ENCODE results near the gene CXCR1.
"Not testable (repeated sequence)": the region's sequence is repeated elsewhere in the genome, so short reads cannot be mapped to it uniquely, and the experiment has no call there.

Gene CXCR1

GRCh38 chr2:218166791-218167190, at the start of gene CXCR1:
Gene CXCR1, minus strand, starts transcription at chr2:218166962. Its CDS starts 1,751 bp downstream, at chr2:218165211.
- peak; percentile 21 to 33 for DNase-seq

DNA sequence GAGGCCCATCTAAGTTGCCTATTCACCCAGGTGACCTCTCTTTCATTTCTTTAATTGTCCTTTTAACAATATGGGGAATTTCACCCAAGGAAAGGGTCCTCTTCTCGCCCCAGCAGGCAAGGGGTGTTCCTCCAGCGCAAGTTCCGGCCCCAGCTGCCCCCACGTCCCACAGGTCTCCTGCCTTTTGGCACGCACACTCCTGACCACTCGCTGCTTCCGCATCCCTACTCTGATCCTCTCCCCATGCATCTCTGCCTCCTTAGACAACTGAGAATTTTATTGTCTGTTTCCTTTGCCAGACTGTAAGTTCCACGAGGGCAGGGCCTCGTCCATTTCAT, 49.5 kb upstream of the CXCR1 start:
- DNase-seq = no peak

DNA sequence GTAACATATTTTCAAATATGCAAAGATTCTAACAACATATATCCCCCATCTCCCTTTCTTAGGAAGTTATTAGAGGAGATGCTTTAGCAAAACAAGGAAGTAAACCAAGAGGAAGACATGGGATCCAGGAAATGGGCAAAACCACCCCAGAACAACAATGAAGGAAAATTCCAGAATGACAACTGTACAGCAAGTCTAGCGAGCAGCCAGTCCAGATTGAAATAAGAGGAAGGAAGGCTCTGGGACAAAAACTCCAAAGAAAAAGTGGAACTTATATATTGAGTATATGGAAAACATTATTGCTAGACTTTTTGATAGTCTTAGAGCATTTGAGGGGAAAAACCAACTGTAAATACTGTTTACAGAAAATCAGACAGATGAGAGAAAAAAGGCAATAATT, 47.4 kb upstream of the CXCR1 start:
- DNase-seq = no peak

GRCh38 chr2:218209078-218209477, 42.3 kb upstream of the CXCR1 start:
- no peak for DNase-seq

DNA sequence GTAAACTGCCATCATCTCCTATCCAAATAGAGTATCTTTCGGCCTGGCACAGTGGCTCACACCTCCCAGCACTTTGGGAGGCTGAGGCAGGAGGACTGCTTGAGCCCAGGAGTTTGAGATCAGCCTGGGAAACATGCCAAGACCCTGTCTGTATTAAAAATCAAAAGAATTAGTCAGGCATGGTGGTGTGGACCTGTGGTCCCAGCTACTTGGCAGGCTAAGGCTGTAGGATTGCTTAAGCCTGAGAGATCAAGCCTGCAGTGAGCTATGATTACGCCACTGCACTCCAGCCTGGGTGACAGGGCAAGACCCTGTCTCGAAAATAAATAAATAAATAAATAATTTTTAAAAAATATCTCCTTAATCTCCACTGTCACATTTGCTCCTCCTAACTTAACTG, 35.5 kb upstream of the CXCR1 start:
- no peak for DNase-seq

- no peak for DNase-seq
Observed at GRCh38 chr2:218196974-218197373, 30.2 kb upstream of the CXCR1 start.

DNA sequence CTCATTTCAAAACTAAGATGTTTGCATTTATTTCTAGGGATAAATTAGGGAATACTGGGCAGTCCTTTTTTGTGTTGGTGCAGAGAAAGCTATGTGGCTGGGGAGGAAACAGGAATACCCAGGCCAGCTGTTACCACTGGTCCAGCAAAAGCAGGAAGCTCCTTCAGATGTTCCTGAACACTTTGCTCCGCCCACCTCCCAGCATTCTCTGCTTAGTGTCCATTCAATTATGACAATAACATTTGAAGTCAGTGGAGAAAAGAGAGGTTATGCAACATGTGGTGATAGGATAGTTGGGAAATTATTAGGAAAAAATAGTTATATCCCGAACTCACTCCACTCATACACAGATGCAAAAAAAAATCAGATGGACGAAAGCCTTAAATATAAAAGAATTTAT, 28.1 kb upstream of the CXCR1 start:
- DNase-seq = no peak

DNA sequence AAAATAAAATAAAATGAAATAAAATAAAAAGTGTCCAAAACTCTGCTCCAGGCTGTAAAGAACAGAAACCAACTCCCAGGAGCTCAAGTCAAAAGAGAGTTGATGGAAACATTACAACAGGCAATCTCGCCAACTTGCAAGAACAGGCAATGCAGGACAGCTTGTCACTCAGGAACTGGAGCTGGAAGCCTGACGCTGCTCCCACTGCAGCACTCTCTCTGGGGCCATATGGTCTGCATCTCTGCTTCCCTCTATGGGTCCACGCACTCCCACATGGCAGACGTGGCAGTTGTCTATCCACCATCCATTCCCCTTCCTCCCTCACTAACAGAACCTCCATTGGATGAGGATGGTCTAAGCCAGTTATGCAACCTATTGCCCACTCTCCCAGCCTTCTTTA, 26.9 kb upstream of the CXCR1 start:
- no peak for DNase-seq

- no peak for DNase-seq
Observed at GRCh38 chr2:218192902-218193430, 26.2 kb upstream of the CXCR1 start.

- DNase-seq = no peak
Observed at GRCh38 chr2:218188528-218188927, 21.8 kb upstream of the CXCR1 start.

- DNase-seq = no peak
Observed at GRCh38 chr2:218187296-218188015, 20.7 kb upstream of the CXCR1 start.

- peak in 1 of 2 experiments; percentile 19 for DNase-seq
Observed at GRCh38 chr2:218186876-218187275, 20.1 kb upstream of the CXCR1 start.

- peak; percentile 78 to 80 for DNase-seq
Observed at GRCh38 chr2:218186355-218186766, 19.6 kb upstream of the CXCR1 start.

DNA sequence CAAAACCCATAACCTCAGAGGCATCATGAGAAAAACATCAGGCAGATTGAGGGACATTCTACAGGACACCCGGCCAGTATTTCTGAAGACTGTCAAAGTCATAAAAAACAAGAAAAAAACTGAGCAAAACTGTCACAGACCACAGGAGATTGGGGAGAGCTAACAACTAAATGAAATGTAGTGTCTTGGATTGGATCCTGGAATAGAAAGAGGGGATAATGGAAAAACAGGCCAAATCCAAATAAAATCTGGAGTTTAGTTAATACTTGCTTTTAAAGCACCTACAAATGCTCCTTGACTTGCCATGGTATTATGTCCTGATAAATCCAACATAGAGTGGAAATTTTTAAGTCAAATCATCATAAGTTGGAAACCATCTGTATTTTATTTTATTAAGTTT, 17.6 kb upstream of the CXCR1 start:
- no peak for DNase-seq

DNA sequence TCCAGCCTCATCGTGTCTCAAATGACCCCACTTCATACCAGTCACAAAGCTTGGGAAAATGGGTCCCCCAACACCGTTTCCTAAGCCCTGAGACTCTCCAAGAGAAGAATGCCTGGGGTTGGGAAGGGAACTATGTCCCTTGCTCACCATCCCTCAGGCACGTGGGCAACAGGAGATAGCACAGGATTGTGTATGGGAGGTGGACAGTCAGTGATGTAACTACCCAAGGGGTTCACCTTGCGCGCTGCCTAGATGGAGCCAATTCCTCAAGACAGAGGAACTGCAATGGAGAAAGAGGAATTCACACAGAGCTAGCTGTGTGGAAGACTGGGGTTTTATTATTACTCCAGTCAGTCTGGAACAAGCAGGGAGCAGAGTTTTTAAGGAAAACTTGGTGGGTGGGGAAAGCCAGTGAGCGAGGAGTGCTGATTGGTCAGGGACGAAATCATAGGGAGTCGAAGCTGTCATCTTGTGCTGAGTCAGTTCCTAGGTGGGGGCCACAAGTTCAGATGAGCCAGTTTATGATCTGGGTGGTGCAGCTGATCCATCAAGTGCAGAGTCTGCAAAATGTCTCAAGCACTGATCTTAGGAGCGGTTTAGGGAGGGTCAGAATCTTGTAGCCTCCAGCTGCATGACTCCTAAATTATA, 13.8 kb upstream of the CXCR1 start:
- DNase-seq = no peak

DNA sequence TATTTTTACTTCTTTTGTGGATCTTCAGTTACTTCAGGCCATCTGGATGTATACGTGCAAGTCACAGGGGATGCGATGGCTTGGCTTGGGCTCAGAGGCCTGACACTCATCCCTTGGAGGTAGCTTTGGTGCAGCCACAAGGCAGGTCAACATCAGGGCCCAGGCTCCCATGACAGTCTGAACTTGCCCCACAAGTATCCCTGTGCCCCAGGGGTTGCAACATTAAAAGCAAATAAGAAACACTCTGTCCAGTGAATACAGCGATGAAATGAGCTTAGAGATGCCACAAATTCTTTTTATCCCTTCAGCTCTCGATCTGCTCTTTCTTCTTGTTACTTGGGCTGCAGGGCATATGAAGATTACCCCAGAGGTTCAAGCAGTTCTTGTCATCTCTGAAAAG, 13.0 kb upstream of the CXCR1 start:
- no peak for DNase-seq

DNA sequence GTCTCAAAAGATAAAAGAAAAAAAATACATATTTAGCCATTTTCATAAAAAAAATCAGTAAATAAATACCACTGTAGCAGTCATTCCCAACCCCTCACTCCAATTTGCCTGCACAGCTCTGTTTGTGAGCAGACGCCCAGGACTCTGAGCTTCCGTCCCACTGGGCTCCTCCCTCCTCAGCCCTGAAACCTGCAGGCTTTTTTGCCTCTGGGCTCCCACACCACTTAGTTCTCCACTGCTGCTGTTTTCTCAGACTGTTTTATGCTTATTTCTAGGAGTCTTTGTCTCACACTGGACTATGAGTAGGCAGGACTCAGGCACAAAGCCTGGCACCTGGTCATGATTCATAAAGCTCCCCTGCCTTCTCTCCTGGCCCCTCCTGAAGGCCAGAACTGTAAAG, 6.1 kb upstream of the CXCR1 start:
- DNase-seq = no peak

DNA sequence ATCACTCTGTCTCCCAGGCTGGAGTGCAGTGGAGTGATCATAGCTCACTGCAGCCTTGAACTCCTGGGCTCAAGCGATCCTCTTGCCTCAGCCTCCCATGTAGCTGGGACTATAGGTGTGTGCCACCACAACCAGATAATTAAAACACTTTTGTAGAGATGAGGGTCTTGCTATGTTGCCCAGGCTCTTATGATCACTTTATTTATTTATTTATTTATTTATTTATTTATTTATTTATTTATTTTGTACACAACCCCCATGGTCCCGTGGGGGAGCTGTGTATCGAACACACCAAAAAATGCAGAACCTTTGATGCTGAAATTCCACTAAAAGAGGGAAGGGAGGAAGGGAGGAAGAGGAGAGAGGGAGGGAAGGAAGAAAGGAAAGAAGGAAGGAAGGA, 5.0 kb upstream of the CXCR1 start:
- not testable (repeated sequence) for DNase-seq

DNA sequence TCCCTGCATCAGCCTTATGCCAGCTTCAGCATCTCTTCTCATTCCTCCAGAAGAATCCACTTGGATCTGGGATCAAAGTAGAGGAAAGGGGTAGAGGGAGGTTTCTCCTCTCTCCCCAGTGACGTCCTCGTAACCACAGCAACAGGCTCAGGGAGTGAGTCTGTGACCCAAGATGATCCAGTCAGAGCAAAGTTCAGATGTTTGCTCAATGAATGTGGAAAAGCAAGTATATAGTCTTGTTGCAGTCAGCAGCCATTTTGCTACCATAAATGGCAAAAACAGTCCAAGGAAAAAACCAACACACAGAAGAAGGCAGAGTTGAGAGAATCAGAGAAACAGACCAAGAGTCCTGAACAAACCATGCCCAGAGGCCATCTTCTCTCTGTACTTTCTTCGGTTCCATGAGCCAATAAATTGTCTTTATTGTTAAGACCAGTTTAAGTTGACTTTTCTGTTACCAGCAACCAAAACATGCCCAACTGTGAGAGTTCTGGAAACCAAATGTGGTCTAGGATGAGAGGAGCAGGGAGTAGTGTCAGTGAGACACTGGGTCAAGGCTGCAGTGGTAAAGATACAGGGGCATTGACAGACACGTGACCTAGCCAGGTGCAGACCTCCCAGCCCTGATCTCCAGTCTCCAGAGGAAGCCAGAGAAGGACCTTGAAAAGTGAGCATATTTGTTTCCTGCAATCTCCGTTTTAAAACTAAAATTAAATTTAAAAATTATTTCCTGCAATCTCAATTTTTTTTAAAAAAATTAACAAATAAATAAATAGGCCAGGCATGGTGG, 3.2 kb upstream of the CXCR1 start:
- no peak for DNase-seq

DNA sequence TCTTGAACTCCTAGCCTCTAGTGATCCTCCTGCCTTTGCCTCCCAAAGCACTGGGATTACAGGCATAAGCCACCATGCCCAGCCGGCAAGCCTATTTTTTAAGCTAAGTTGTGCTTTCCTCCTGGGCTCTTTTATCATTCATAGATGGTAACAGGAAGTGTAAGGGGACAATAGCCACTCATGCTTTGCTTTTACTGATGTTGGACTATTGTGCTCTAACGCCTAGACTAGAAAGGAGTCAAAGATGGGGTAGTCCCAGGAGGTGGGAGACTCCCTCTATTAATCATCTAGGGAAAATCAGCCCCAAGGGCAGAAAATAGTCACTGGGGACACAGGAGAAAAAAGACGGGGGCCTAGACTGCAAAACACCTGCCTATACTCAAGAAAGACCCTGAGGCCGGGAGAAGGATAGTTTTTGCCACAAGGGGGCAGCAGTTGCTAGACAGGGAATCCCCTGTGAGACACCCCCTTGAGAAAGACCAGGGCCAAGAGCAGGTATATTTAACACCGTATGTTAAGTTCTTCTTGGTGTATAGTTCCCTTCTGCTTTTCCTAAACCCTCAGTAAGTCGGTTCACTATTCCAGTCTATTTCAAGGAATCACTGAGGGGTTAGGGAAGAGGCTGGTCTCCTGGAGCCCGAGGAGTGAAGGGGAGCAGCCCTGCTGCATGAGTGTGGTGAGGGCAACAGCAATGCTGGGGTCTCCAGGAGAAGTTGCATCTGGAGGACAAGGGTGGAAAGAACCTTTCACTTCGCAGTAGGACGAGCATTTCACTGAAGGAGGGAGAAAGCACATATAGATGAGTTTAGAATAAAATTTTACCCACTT, 2.1 kb upstream of the CXCR1 start:
- DNase-seq = peak; percentile 78 to 82

GRCh38 chr2:218168016-218168415, 1.3 kb upstream of the CXCR1 start:
- DNase-seq = no peak

GRCh38 chr2:218162814-218163213, 3.9 kb downstream of the CXCR1 start:
- DNase-seq = no peak

DNA sequence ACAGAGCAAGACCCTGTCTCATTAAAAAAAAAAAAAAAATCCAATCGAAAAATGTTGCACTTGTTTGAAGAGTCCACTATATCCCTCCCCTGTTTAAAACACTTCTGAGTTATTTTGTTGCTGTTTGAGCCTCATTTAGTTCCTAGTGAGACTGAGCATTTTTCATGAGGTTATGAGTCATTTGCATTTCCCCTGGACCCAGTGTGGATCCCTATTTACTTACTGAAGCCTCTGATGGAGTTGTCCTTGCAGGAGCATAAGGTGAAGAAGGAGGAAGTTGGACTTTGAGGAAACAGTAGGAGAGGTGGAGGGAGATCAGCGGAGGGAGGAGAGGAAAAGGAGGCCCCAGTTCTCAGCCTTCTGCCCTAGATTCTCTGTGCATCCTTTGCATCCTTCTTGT, 5.1 kb downstream of the CXCR1 start:
- no peak for DNase-seq

Measured in activated T-cell treated with anti-CD3 and anti-CD28 coated beads, Interleukin-2, amount 50 U/mL, for 48 hours (primary cell).